MCF 10A (cell line): ENCODE results near the gene SLC6A15. TPM values are rescaled to one million over a fixed set of nuclear protein-coding genes. Genes with fewer than 3 reads are reported as not detected.

Experiments
- BruUV-seq: library from RNA; stranded (reverse); fragments of 400-500 nt; replicated peaks from 2 replicates; lab custom pipeline; 2021; lab: Mats Ljungman, UMichigan
- CTCF ChIA-PET: fragments of 300-600 bp; sonication (Branson Sonifier 250); formaldehyde crosslinking; extraction: SDS; loops from one replicate; lab custom pipeline; 2021; ENCODE audit warnings: antibody characterized with exemption, inconsistent platforms; lab: Yijun Ruan, JAX
- POLR2A ChIA-PET: fragments of 300-600, 350-650 bp; sonication (Branson Sonifier 250); formaldehyde crosslinking; extraction: SDS; loops from one replicate; lab custom pipeline; 2020; ENCODE audit warnings: antibody characterized with exemption, inconsistent platforms; lab: Yijun Ruan, JAX
- DNase-seq: peaks from one replicate; pipeline ENCODE4 v3.0.0-alpha.2; 2018; ENCODE audit not compliant: unreplicated experiment
- H3K27ac Mint-ChIP-seq: one replicate; pipeline ENCODE4 v1.8.0; 2022; ENCODE audit warnings: mild to moderate bottlenecking, low read depth, mixed read lengths; ENCODE audit not compliant: unreplicated experiment
- H3K27me3 Mint-ChIP-seq: one replicate; pipeline ENCODE4 v1.8.0; 2022; ENCODE audit warnings: mixed read lengths; ENCODE audit not compliant: insufficient read depth, unreplicated experiment
- H3K36me3 Mint-ChIP-seq: one replicate; pipeline ENCODE4 v1.8.0; 2022; ENCODE audit warnings: mild to moderate bottlenecking, moderate library complexity, mixed read lengths; ENCODE audit not compliant: insufficient read depth, unreplicated experiment
- H3K4me1 Mint-ChIP-seq: one replicate; pipeline ENCODE4 v1.8.0; 2022; ENCODE audit warnings: mixed read lengths; ENCODE audit not compliant: insufficient read depth, unreplicated experiment
- H3K4me3 Mint-ChIP-seq: one replicate; pipeline ENCODE4 v1.8.0; 2022; ENCODE audit warnings: mild to moderate bottlenecking, moderate library complexity, mixed read lengths; ENCODE audit not compliant: unreplicated experiment
- H3K9me3 Mint-ChIP-seq: one replicate; pipeline ENCODE4 v1.8.0; 2022; ENCODE audit warnings: mixed read lengths; ENCODE audit not compliant: unreplicated experiment
- intact Hi-C: fragments of 100-400 bp; cut with micrococcal nuclease; formaldehyde crosslinking; loops from 2 replicates; pipeline ENCODE4 v1.14.1; 2022
- total RNA-seq: library from RNA; stranded (reverse); gene quantifications from 2 replicates; pipeline ENCODE4 v1.2.3, GENCODE V29; 2022
- TF ChIP-seq, protein P1 (sequence below): fragments of 200-600 bp; IDR thresholded peaks from one replicate; pipeline ENCODE4 v1.8.0; 2022; ENCODE audit warnings: antibody characterized with exemption, mild to moderate bottlenecking; ENCODE audit not compliant: unreplicated experiment

Gene SLC6A15
- total RNA-seq, 1 experiment from 2014 or later, result 94.0 TPM

DNA sequence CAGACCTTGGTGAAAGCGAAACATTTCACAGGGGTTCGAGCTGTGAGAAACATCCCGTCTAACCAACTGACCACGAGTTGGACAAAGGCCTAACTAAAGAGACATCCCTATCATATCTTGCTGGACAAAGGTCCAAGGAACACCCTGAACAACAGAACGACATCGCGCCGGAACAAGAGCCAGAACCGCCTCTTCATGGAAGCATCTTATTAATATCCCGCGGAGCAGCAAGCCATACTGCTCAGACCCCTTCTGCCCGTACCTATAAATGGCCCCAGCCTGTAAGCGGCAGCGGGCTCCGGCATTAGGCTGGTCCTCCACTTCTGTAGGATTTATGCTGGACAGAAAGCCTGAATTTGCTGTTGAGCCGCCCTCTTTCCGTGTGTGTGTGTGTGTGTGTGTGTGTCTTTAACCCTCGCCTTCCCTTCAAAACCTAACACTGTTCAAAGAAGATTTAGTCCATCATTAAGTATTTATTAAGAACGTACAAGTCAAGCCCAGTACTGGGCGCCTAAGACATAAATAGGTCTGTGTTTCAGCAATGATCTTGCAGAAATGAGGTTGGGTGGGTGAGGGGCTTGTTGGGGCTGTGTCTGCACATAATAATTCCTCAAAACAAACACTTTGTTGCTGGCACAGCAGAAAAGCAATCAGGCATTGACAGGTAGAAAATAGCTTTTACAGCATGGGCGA, 1.9 kb downstream of the SLC6A15 start:
- TF ChIP-seq, protein P1, sequence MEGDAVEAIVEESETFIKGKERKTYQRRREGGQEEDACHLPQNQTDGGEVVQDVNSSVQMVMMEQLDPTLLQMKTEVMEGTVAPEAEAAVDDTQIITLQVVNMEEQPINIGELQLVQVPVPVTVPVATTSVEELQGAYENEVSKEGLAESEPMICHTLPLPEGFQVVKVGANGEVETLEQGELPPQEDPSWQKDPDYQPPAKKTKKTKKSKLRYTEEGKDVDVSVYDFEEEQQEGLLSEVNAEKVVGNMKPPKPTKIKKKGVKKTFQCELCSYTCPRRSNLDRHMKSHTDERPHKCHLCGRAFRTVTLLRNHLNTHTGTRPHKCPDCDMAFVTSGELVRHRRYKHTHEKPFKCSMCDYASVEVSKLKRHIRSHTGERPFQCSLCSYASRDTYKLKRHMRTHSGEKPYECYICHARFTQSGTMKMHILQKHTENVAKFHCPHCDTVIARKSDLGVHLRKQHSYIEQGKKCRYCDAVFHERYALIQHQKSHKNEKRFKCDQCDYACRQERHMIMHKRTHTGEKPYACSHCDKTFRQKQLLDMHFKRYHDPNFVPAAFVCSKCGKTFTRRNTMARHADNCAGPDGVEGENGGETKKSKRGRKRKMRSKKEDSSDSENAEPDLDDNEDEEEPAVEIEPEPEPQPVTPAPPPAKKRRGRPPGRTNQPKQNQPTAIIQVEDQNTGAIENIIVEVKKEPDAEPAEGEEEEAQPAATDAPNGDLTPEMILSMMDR, result no peak
- peaks cover 5% of the 10 kb centered on the region for H3K36me3 Mint-ChIP-seq
- H3K4me1 Mint-ChIP-seq, result peaks cover 17% of the 10 kb centered on the region
- no peaks in the 10 kb centered on the region for H3K9me3 Mint-ChIP-seq
- DNase-seq, result no peak
- no peaks in the 10 kb centered on the region for H3K27me3 Mint-ChIP-seq
- POLR2A ChIA-PET, result interaction anchor here (0.5 to 6.6 kb wide), 21 partner anchors 9 to 1543 kb away, joined by 3 to 91 read pairs (median 6); partner anchors contain the start of genes LRRIQ1, RASSF9 and TSPAN19
- CTCF ChIA-PET, result interaction anchor here (0.6 to 2.3 kb wide), 5 partner anchors 32 to 121 kb away, joined by 3 to 8 read pairs (median 6); no protein-coding TSS in a partner anchor
- peak overlapping the region; percentile 92 for H3K4me3 Mint-ChIP-seq
- intact Hi-C loops, result loop anchor here (2.0 kb wide), 1 partner anchor 36 kb away; no protein-coding TSS in a partner anchor
- BruUV-seq, result TSS peak; percentile 30
- H3K27ac Mint-ChIP-seq, result peak overlapping the region; percentile 92

DNA sequence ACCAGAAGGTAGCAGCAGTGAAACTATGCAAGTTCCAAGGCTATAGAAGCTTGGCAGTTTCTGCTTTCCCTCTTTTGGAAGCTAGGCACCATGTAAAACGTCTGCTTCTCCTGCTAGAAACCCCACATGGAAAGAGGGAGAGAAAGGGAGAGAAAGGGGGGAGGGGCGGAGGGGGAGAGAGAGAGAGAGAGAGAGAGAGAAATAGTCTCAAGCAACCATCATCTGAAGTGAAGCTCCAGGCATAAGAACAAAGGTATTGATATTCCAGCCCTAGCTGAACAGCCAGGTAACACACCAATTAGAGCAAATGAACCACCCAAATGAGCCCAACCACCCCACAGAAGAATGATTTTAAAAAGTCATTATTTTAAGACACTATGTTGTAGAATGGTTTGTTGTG, 8.5 kb downstream of the SLC6A15 start:
- Mint-ChIP-seq H3K27me3 (no peaks in the 10 kb centered on the region), H3K27ac (no peak overlapping the region), H3K4me3 (no peak overlapping the region), H3K4me1 (peaks cover 16% of the 10 kb centered on the region), H3K9me3 (no peaks in the 10 kb centered on the region), H3K36me3 (peaks cover 5% of the 10 kb centered on the region)
- CTCF ChIA-PET, result interaction anchor here (0.6 to 1.2 kb wide), 2 partner anchors 125 to 156 kb away, joined by 4 read pairs; no protein-coding TSS in a partner anchor
- POLR2A ChIA-PET, result interaction anchor here (1.2 kb wide), 1 partner anchor 21 kb away, joined by 3 read pairs; no protein-coding TSS in a partner anchor
- BruUV-seq, result no TSS peak
- intact Hi-C loops, result no loop called here
- TF ChIP-seq, protein P1, result no peak
- no peak for DNase-seq

DNA sequence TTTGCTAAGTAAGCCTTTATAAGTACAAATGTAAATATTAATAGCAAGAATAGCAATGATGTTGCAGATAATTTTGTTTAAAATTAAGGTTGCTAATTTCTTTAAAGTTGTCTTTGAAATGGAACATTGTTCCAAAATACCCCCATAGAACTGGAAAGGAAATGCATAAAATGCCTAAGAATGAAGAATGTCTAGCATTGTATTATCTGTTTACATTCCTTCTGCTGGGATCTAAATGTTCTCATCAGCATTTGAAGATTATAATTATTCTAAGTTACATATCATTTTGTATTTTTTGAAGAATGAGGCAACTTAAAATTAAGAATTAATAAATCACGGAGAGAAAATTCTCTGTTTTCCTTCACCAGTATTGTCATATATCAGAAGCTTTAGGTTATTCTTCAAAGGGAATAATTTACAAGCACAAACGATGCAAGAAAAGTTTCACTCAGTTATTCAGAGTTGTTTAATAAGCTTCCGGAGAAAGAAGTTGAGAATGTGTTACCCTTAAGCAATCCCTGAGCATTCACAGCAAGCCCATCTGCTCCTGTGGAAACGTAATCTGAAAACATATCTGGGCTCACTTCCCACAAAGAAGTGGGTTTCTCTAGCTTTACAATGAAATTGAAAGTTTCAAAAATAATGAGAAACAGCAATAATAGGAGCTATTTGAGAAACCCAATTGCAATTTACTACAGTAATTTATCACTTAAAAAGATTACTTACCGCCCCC, 21.3 kb downstream of the SLC6A15 start:
- POLR2A ChIA-PET, result interaction anchor here (1.1 to 4.6 kb wide), 3 partner anchors 15 to 53 kb away, joined by 3 to 37 read pairs (median 3); partner anchors contain the start of gene SLC6A15
- no peaks in the 10 kb centered on the region for H3K27me3 Mint-ChIP-seq
- no peak for DNase-seq
- CTCF ChIA-PET, result interaction anchor here (0.6 to 1.1 kb wide), 3 partner anchors 14 to 22 kb away, joined by 3 read pairs; no protein-coding TSS in a partner anchor
- no peaks in the 10 kb centered on the region for H3K4me1 Mint-ChIP-seq
- intact Hi-C loops, result no loop called here
- no peaks in the 10 kb centered on the region for H3K9me3 Mint-ChIP-seq
- no peak overlapping the region for H3K4me3 Mint-ChIP-seq
- peaks cover 22% of the 10 kb centered on the region for H3K36me3 Mint-ChIP-seq
- H3K27ac Mint-ChIP-seq, result no peak overlapping the region
- TF ChIP-seq, protein P1, result no peak
- BruUV-seq, result TSS peak; percentile 15

DNA sequence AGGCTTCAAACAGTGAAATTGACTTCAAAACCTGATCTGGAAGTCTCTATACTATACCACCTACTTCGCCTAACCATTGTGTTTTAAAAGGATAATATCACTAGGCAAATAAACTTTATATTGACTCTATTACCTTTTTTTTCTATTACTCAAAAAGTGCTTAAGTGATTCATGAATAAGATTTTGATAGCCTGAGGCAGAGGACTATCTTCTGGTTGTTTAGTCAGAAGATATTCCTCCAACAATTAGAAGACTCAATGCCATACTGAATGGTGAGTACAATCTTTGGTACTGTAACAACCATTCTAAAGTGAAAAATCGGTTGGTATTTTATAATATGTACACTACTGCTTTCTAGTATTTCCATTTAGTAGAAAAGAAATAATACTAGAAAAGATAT, 22.8 kb downstream of the SLC6A15 start:
- Mint-ChIP-seq H3K27ac (no peak overlapping the region), H3K9me3 (no peaks in the 10 kb centered on the region), H3K4me1 (no peaks in the 10 kb centered on the region), H3K4me3 (no peak overlapping the region), H3K27me3 (no peaks in the 10 kb centered on the region), H3K36me3 (peaks cover 22% of the 10 kb centered on the region)
- BruUV-seq, result no TSS peak
- ChIA-PET POLR2A (no interaction called here), CTCF (no interaction called here)
- intact Hi-C loops, result no loop called here
- TF ChIP-seq, protein P1, result no peak
- DNase-seq, result no peak
